Measurements from ENCODE around the gene CMAS.
"Not testable (repeated sequence)": the region's sequence is repeated elsewhere in the genome, so short reads cannot be mapped to it uniquely, and the experiment has no call there.

Gene CMAS

DNA sequence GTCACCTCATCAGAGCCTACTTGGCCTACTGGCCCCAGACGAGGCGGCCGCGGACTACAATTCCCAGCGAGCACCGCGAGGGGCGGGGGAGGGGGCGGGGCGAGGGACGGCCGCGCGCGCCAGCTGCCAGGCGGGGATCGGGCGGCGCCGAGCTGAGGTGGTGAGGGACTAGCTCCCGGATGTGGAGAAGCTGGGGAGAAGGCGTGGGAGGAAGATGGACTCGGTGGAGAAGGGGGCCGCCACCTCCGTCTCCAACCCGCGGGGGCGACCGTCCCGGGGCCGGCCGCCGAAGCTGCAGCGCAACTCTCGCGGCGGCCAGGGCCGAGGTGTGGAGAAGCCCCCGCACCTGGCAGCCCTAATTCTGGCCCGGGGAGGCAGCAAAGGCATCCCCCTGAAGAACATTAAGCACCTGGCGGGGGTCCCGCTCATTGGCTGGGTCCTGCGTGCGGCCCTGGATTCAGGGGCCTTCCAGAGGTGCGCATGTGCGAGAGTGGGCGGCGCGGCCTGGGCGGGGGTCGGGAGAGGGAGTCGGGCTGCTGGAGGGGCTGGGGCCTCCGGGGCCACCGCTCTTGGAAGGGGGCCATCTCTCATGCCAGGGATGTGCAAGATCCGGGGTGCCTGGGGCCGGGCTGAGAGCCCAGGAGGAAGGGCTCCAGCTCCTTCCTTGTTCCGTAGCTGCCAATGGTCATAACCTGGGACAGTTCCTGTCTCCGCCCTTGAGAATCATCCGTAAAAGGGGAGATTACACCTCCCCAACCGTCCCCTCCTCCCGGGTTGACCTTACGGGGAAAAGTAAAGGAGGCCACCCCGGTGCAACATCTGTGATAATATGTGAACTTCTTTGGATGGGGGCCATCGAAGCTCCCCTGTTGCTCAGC lies at the start of gene CMAS:
TSS of gene CMAS (plus strand) at position 129 of the 878 bp plus-strand sequence. CDS start at position 215, 86 bp downstream.
- H3K4me3 ChIP-seq (ENCODE audit: low read depth, low read length) = peak within 1 kb of the TSS; percentile 96
- TF ChIP-seq, protein P1, sequence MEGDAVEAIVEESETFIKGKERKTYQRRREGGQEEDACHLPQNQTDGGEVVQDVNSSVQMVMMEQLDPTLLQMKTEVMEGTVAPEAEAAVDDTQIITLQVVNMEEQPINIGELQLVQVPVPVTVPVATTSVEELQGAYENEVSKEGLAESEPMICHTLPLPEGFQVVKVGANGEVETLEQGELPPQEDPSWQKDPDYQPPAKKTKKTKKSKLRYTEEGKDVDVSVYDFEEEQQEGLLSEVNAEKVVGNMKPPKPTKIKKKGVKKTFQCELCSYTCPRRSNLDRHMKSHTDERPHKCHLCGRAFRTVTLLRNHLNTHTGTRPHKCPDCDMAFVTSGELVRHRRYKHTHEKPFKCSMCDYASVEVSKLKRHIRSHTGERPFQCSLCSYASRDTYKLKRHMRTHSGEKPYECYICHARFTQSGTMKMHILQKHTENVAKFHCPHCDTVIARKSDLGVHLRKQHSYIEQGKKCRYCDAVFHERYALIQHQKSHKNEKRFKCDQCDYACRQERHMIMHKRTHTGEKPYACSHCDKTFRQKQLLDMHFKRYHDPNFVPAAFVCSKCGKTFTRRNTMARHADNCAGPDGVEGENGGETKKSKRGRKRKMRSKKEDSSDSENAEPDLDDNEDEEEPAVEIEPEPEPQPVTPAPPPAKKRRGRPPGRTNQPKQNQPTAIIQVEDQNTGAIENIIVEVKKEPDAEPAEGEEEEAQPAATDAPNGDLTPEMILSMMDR (IDR thresholded peaks at IDR 0.05; ENCODE audit: borderline replicate concordance, insufficient read depth, low read depth, low read length) = no peak

DNA sequence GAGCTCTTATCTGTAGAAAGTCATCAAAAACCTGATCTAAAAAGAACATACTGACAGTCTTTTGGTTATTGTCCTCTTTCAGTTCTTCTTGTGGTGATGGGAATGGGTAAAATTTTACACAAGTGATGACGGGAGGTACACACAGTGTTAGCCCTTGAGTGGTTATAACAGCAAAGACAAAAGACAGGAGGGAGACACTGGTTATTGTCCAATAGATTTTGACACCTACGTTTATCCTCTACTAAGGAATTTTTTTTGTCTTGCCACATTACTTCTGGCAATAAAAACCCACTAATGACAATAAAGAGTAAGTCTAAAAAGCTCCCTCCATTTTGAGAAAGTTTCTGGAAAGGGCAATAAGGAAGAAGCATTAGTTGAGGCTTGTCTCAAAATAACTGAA lies 47.7 kb upstream of the CMAS start:
- TF ChIP-seq, protein P1 (IDR thresholded peaks at IDR 0.05; ENCODE audit: borderline replicate concordance, insufficient read depth, low read depth, low read length) = no peak
- no peak overlapping the region for H3K4me3 ChIP-seq (ENCODE audit: low read depth, low read length)

DNA sequence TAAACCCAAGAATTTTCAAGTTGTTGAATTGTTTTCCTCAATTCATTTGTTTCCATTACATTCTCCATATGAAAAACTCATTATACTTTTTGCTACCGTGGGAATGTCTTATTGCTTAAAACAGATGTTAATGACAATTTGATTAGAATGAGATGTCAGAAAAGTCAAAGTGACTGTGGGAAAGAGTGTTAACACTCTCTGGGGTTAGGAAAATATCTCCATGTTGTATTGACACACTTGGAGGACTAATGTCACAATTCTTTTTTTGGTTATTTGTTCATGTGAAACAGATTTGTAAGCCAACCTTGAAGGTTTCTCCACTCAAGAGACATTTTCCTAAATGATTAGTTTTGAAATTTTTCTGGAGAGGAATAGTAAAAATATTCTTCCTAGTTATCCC lies 47.2 kb upstream of the CMAS start:
- H3K4me3 ChIP-seq (ENCODE audit: low read depth, low read length) = no peak overlapping the region
- TF ChIP-seq, protein P1 (IDR thresholded peaks at IDR 0.05; ENCODE audit: borderline replicate concordance, insufficient read depth, low read depth, low read length) = no peak

DNA sequence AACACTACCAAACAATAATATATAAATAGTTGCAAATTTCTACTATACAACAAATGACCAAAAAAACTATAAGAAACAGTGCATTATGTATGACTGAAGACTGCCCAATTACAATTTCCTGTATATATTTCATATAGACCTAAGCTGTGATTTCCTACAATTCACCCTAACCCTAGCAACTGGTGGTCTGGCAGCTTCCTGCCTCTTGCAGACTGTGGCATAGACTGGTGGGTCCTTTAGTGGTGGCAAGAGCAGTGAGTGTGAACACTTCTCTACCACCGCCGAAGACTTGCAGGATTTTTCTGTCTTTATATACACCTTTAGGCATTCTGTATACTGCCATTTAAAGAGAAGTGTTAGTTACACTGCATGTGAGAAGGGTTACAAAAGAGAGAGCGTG lies 43.6 kb upstream of the CMAS start:
- TF ChIP-seq, protein P1 (IDR thresholded peaks at IDR 0.05; ENCODE audit: borderline replicate concordance, insufficient read depth, low read depth, low read length) = no peak
- no peak overlapping the region for H3K4me3 ChIP-seq (ENCODE audit: low read depth, low read length)

DNA sequence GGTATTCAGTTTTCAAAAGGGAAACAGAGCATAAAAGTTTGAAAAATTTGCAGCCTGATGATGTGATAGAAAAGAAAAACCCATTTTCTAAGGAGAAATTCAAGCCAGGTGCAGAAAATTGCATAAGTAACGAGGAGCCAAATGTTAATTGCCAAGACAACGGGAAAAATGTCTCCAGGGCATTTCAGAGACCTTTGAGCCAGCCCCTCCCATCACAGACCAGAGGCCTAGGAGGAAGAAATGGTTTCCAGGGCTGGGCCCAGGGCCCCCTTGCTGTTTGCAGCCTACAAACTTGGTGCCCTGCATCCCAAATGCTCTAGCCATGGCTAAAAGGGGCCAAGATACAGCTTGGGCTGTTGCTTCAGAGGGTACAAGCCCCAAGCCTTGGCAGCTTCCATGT lies 38.2 kb upstream of the CMAS start:
- not testable (repeated sequence) for H3K4me3 ChIP-seq (ENCODE audit: low read depth, low read length)

DNA sequence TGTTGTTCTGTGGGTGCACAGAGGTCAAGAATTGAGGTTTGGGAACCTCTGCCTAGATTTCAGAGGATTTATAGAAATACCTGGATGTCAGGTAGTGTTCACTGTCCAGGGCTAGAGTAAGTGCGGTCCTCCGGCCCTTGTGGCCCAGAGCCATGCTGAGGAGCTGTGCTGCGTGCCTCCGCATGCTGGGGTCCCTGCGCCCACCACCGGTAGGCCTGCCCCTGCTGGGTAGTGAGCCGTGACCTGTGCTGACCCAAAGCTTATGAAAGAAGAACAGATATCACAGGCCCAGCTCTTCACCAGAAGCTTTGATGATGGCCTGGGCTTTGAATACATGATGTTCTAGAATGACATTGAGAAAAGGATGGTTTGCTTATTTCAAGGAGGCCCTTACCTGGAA lies 37.8 kb upstream of the CMAS start:
- TF ChIP-seq, protein P1 (IDR thresholded peaks at IDR 0.05; ENCODE audit: borderline replicate concordance, insufficient read depth, low read depth, low read length) = no peak
- H3K4me3 ChIP-seq (ENCODE audit: low read depth, low read length) = no peak overlapping the region

DNA sequence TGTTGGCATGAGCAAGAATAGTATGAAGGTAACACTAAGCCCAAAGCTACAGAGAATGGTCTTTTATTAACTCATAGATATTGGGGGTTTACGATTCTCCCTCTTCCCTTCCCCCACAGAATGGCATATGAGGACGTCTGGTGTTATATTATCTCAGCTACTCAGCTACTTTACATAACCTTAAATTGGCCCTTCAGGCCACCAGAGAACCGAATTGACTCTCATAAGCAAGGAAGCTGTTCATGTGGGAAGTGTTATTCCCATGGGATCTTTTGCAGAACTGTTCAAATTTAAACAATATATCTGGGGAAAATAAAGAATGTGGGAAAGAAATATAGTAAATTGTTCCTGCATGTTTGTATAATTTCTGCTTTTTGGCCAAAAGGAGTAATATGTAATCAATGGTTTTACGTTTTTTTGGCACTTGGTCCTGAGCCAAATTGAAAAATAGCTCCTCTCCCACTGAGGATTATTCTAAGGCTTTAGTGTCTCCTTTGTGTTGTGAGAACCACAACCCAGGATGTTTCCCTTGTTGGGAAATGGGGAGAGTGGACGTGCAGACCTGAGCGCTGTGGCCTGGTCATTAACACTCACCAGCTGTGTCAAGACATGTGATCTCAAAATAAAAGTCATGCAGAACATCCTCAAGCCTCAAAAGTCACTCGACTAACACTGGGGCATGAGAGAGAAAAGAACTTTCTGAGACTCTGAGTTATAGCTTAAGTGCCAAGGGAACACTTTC lies 31.8 kb upstream of the CMAS start:
- TF ChIP-seq, protein P1 (IDR thresholded peaks at IDR 0.05; ENCODE audit: borderline replicate concordance, insufficient read depth, low read depth, low read length) = no peak
- no peak overlapping the region for H3K4me3 ChIP-seq (ENCODE audit: low read depth, low read length)

Measured in GM12875 (cell line).